WERI-Rb-1 (cell line): ENCODE results near the gene NPBWR2.

ENCODE experiments used
- DNase-seq: peaks from one replicate; pipeline ENCODE4 v3.0.0-alpha.2; 2020
- H3K27ac ChIP-seq: fragments of 250-450 bp; sonication (Bioruptor Pico); 2 replicates; pipeline ENCODE4 v1.5.1; 2020; ENCODE audit warnings: mild to moderate bottlenecking, moderate library complexity
- H3K27me3 ChIP-seq: fragments of 250-450 bp; sonication (Bioruptor Pico); 2 replicates; pipeline ENCODE4 v1.5.1; 2021; ENCODE audit warnings: mild to moderate bottlenecking, low read depth, moderate library complexity; ENCODE audit not compliant: insufficient read depth, severe bottlenecking
- H3K36me3 ChIP-seq: fragments of 250-450 bp; sonication (Bioruptor Pico); 2 replicates; pipeline ENCODE4 v1.5.1; 2020; ENCODE audit warnings: mild to moderate bottlenecking, moderate library complexity
- H3K4me3 ChIP-seq: 2 replicates; pipeline ENCODE4 v1.5.1; 2011; ENCODE audit warnings: low read depth, mild to moderate bottlenecking, control low read depth, low read length
- H3K9me3 ChIP-seq: fragments of 250-450 bp; sonication (Bioruptor Pico); 2 replicates; pipeline ENCODE4 v1.5.1; 2021; ENCODE audit warnings: mild to moderate bottlenecking, moderate library complexity; ENCODE audit not compliant: severe bottlenecking
- CTCF ChIP-seq: IDR thresholded peaks from 2 replicates; pipeline ENCODE4 v1.5.1; 2011; ENCODE audit warnings: low read depth, mild to moderate bottlenecking, control low read depth, inconsistent platforms, low read length

The NPBWR2 gene

GRCh38 chr20:64055396-64055892 is 51.9 kb downstream of the NPBWR2 start:
- no peaks in the 10 kb centered on the region for H3K27me3 ChIP-seq
- H3K4me3 ChIP-seq: no peak overlapping the region
- DNase-seq: no peak
- no peak for TF ChIP-seq CTCF
- H3K36me3 ChIP-seq: no peaks in the 10 kb centered on the region
- no peak overlapping the region for H3K27ac ChIP-seq
- no peaks in the 10 kb centered on the region for H3K9me3 ChIP-seq

DNA sequence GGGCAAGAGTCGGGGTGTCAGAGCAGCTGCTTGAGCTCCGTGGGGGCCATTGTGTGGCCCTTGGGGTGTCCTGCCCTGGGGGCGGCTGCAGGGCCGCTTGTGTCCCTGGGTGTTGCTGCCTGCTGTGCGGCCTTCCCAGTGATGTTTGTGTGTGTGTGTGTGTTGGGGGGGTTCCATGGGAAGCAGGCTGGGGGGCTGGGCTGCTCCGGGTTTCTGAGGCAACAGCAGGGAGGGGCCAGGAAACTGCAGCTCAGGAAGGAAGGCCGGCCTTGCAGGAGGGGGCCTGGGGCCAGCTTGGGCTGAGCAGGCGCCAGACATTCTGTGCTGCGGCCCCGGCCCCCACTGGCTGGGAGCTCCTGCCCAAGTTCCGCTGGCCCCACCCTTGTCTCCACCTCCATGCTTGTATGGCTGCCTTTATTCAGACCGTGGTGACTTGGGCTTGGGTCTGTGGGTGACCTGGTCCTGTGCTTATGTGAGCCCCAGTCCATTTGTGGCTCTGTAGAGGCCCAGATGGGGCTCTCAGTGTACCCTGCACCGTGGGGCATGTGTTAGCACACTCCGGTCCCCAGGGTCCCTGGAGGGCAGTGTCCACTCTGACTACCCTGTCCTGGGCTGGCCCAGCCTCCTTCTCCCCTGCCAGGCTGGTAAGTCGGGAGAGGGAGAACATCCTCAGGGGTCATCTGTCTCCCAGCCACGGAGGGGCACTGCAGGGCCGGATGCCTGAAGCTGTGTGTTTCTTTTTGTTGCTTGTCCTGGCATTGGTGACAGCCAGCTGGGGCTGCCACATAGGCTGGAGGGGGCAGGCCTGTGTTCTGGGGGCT is 53.3 kb downstream of the NPBWR2 start:
- Histone ChIP-seq H3K36me3 (no peaks in the 10 kb centered on the region), H3K27ac (peak overlapping the region; percentile 61), H3K27me3 (no peaks in the 10 kb centered on the region), H3K9me3 (no peaks in the 10 kb centered on the region), H3K4me3 (no peak overlapping the region)
- peak; percentile 65 for DNase-seq
- TF ChIP-seq CTCF: peak; percentile 48
